Lung (tissue), 12 donors: ENCODE data around the gene MTFR2. TPM values are rescaled to one million over a fixed set of nuclear protein-coding genes. Genes with fewer than 3 reads are reported as not detected.

Experiments used
- ATAC-seq: fragments of 200-7000 bp; cut with Tn5 transposase; one replicate; pipeline ENCODE4 v1.9.1; 2020; ENCODE audit warnings: moderate number of reproducible peaks; ENCODE audit not compliant: insufficient read depth, low FRiP score
- DNase-seq, 3 donors: peaks; one replicate each; pipeline ENCODE4 v3.0.0-alpha.2; 2013 to 2017
- H3K27ac ChIP-seq, 2 donors: one replicate each; pipeline ENCODE4 v1.5.1; 2013; ENCODE audit warnings: mild to moderate bottlenecking in 2 of 2, moderate library complexity in 2 of 2, control low read depth in 1 of 2, inconsistent platforms in 1 of 2, low read depth in 1 of 2, low read length in 1 of 2
- H3K27me3 ChIP-seq, 3 donors: one replicate each; pipeline ENCODE4 v1.5.1; 2013; ENCODE audit warnings: low read length in 2 of 3; ENCODE audit not compliant: control insufficient read depth in 3 of 3, insufficient read depth in 3 of 3
- H3K36me3 ChIP-seq, 4 donors: one replicate each; pipeline ENCODE4 v1.5.1; 2013; ENCODE audit warnings: low read length in 4 of 4, mild to moderate bottlenecking in 1 of 4, moderate library complexity in 1 of 4; ENCODE audit not compliant: control insufficient read depth in 4 of 4, insufficient read depth in 4 of 4
- H3K4me1 ChIP-seq, 5 donors: one replicate each; pipeline ENCODE4 v1.5.1; 2013; ENCODE audit warnings: low read length in 5 of 5, mild to moderate bottlenecking in 2 of 5, moderate library complexity in 1 of 5; ENCODE audit not compliant: control insufficient read depth in 5 of 5, insufficient read depth in 5 of 5
- H3K4me3 ChIP-seq: one replicate; pipeline ENCODE4 v1.5.1; 2013; ENCODE audit warnings: mild to moderate bottlenecking, control low read depth, moderate library complexity
- H3K9ac ChIP-seq, 2 donors: one replicate each; pipeline ENCODE4 v1.5.1; 2013; ENCODE audit warnings: low read length in 2 of 2, control low read depth in 1 of 2; ENCODE audit not compliant: insufficient read depth in 1 of 2
- H3K9me3 ChIP-seq, 4 donors: one replicate each; pipeline ENCODE4 v1.5.1; 2013; ENCODE audit warnings: low read length in 3 of 4, mild to moderate bottlenecking in 1 of 4, moderate library complexity in 1 of 4; ENCODE audit not compliant: control insufficient read depth in 4 of 4, insufficient read depth in 3 of 4
- WGBS, 2 donors: extraction: QIAGEN DNeasy Blood & Tissue Kit; methylation state at CpG; one replicate each; pipeline ENCODE4 v1.1.7; 2013; 5-methylcytosine and 5-hydroxymethylcytosine counted together
- polyA plus RNA-seq, 2 donors: library from polyadenylated mRNA; stranded (reverse); fragments of 200-250 nt; gene quantifications; one replicate each; pipeline ENCODE4 v1.2.1, GENCODE V29; 2013
- total RNA-seq, 2 donors: library from RNA; depleted of rRNA in 1 of 2; stranded (reverse); fragments of >200 nt in 1 of 2; gene quantifications; one replicate each; pipeline ENCODE4 v1.2.1, GENCODE V29; 2014 to 2021
- TF ChIP-seq, protein P1 (sequence below): IDR thresholded peaks from 2 replicates; pipeline ENCODE4 v1.5.1; 2012; ENCODE audit warnings: mild to moderate bottlenecking; ENCODE audit errors: control extremely low read depth, extremely low read depth
- donor health status: control.
- donor health status: control.
- donor health status: Bipolar disorder and iron deficiency.
- donor health status: healthy.
- donor health status: DM: yes; HTN: yes; CAD: no.

MTFR2 gene
- total and polyA plus RNA-seq, 4 donors = 0.65 to 2.3 (median 1.3) TPM

DNA sequence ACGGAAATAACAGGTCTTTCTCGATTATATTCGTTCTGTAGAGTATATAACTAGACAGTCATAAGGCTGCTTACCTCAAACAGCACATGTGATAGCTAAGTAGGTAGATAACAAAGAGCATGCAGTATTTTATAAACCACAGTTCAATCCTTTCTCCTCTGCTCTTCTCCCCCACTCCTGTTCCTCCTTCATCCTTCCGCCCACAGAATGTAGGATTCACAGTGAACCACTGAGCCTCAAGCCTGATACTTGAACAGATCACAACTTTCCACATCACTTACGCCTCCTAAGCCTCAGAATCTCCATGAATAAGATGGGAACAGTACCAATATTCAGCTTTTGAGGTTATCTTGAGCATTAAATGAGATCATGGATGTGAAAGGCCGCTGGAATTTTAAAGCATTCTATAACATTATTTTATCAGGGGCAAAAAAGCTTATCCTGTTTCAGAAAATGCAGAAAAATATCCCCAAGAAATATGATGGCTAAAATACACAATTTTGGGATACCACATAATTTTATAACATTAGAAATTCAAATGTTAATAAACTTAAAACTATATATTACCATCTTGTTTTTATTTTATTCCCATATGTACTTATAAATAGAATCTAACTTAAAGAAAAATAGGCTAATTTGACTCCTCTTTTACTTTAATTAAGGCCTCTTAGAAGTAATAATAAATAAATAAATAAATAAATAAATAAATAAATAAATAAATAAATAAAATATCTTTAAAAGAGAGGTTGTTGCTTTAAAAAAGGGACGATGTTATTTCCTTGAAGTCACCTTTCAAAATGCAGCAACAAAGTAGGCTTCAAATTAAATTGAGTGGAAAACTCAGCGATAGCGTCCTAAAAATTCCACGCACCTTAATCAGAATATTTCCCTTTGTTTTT, 33.4 kb downstream of the MTFR2 start:
- TF ChIP-seq, protein P1, sequence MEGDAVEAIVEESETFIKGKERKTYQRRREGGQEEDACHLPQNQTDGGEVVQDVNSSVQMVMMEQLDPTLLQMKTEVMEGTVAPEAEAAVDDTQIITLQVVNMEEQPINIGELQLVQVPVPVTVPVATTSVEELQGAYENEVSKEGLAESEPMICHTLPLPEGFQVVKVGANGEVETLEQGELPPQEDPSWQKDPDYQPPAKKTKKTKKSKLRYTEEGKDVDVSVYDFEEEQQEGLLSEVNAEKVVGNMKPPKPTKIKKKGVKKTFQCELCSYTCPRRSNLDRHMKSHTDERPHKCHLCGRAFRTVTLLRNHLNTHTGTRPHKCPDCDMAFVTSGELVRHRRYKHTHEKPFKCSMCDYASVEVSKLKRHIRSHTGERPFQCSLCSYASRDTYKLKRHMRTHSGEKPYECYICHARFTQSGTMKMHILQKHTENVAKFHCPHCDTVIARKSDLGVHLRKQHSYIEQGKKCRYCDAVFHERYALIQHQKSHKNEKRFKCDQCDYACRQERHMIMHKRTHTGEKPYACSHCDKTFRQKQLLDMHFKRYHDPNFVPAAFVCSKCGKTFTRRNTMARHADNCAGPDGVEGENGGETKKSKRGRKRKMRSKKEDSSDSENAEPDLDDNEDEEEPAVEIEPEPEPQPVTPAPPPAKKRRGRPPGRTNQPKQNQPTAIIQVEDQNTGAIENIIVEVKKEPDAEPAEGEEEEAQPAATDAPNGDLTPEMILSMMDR = no peak
- 86 to 87% methylated on average over 10 of the region's 10 CpGs for WGBS, 2 donors

DNA sequence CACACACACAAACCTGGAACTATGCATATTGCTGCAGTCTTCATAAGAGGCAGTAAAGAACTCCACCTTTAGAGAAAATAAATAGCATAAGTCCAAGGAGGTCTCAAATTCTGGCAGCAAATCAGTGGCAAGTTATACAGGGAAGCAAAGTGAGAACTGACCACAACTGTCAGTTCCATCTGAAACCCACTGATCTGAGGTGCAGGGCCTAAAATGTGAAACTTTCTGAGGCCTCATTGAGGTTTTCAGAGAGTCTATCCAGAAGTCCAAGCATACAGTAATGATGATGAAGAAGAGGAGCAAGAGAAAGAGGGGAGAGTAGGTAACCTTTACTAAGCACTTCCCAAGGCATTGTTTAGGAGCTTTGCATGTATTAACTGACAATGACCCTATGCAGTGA, 36.3 kb downstream of the MTFR2 start:
- TF ChIP-seq, protein P1 = no peak
- DNase-seq (no peak), ATAC-seq (no peak)
- Histone ChIP-seq H3K4me3 (no peak overlapping the region), H3K4me1 (peaks cover 0 to 23% (median 3%) of the 10 kb centered on the region in 5 donors), H3K9ac (no peak overlapping the region), H3K27me3 (peaks cover 0 to 3% (median 0%) of the 10 kb centered on the region in 3 donors), H3K27ac (no peak overlapping the region), H3K36me3 (no peaks in the 10 kb centered on the region), H3K9me3 (no peaks in the 10 kb centered on the region)

More for the DNA sequence above, 33.4 kb downstream of the MTFR2 start:
- no peak for DNase-seq
- Histone ChIP-seq H3K4me1 (peaks cover 0 to 23% (median 3%) of the 10 kb centered on the region in 5 donors), H3K4me3 (no peak overlapping the region), H3K9ac (no peak overlapping the region), H3K36me3 (no peaks in the 10 kb centered on the region), H3K9me3 (no peaks in the 10 kb centered on the region), H3K27me3 (no peaks in the 10 kb centered on the region), H3K27ac (no peak overlapping the region)
- ATAC-seq = no peak

DNA sequence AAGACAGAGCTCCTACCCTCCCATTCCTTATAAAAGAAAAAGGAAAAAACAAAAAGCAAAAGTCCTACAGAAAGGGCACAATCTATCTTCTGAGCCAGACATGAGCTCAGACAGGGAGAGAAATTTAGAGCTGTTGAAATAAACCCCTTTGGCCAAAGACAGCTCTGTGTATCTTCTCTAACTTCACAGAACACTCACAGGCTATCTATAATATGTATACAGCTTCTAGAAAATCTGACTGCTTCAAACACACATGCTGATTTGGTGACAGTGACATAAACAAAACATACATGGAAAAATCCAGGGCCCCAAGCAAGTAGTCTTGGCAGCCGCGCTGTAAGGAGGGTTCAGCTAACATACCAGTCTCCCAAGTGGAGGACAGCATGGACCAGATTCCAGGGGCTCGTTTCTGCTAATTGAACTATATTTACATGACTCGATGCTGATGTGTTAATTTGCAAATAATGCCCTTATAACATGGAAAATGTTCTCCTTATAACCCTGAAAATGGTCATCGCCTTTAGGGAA, 37.0 kb downstream of the MTFR2 start:
- Histone ChIP-seq H3K4me3 (no peak overlapping the region), H3K27ac (no peak overlapping the region), H3K36me3 (no peaks in the 10 kb centered on the region), H3K9ac (no peak overlapping the region), H3K9me3 (no peaks in the 10 kb centered on the region), H3K4me1 (peaks cover 0 to 23% (median 3%) of the 10 kb centered on the region in 5 donors), H3K27me3 (peaks cover 0 to 3% (median 0%) of the 10 kb centered on the region in 3 donors)
- DNase-seq (peak; percentile 80 to 96 (median 95)), ATAC-seq (no peak)
- 77 to 82% methylated on average over 5 of the region's 5 CpGs for WGBS, 2 donors
- TF ChIP-seq, protein P1 = no peak
